KMS-11 (cell line): Measurements from ENCODE around the gene ABHD14A.

Experiments
- H2AFZ ChIP-seq: fragments of 200-600 bp; sonication (generic); 2 replicates; pipeline ENCODE4 v1.6.1; 2016; ENCODE audit warnings: antibody characterized with exemption, mixed run types, low read depth
- H3K27ac ChIP-seq: fragments of 200-600 bp; sonication (generic); 2 replicates; pipeline ENCODE4 v1.6.1; 2016; ENCODE audit warnings: mild to moderate bottlenecking, mixed run types
- H3K27me3 ChIP-seq: fragments of 200-600 bp; sonication (generic); 2 replicates; pipeline ENCODE4 v1.6.1; 2017; ENCODE audit warnings: mild to moderate bottlenecking, low read depth, mixed run types, moderate library complexity; ENCODE audit not compliant: insufficient read depth
- H3K36me3 ChIP-seq: fragments of 200-600 bp; sonication (generic); 2 replicates; pipeline ENCODE4 v1.6.1; 2017; ENCODE audit warnings: mild to moderate bottlenecking, mixed run types; ENCODE audit not compliant: insufficient read depth
- H3K4me1 ChIP-seq: fragments of 200-600 bp; sonication (generic); 2 replicates; pipeline ENCODE4 v1.6.1; 2016; ENCODE audit warnings: mild to moderate bottlenecking, low read depth, mixed run types; ENCODE audit not compliant: poor library complexity, severe bottlenecking
- H3K4me2 ChIP-seq: fragments of 200-600 bp; sonication (generic); 2 replicates; pipeline ENCODE4 v1.7.0; 2016; ENCODE audit warnings: mild to moderate bottlenecking, mixed run types
- H3K4me3 ChIP-seq: fragments of 200-600 bp; sonication (generic); IDR thresholded peaks from 2 replicates; pipeline ENCODE4 v1.6.1; 2017; ENCODE audit warnings: low read depth, low read length, mixed read lengths; ENCODE audit not compliant: insufficient read depth
- H3K79me2 ChIP-seq: fragments of 200-600 bp; sonication (generic); 2 replicates; pipeline ENCODE4 v1.6.1; 2016; ENCODE audit warnings: low read depth, mixed run types; ENCODE audit not compliant: insufficient read depth
- H3K9ac ChIP-seq: fragments of 200-600 bp; sonication (generic); 2 replicates; pipeline ENCODE4 v1.6.1; 2016; ENCODE audit warnings: mild to moderate bottlenecking, mixed run types
- H4K20me1 ChIP-seq: fragments of 200-600 bp; sonication (generic); 2 replicates; pipeline ENCODE4 v1.6.1; 2016; ENCODE audit warnings: mild to moderate bottlenecking, mixed run types; ENCODE audit not compliant: insufficient read depth
- CTCF ChIP-seq: fragments of 200-600 bp; sonication (generic); conservative IDR thresholded peaks from 2 replicates; pipeline ENCODE4 v1.6.1; 2017; ENCODE audit warnings: low read depth, mild to moderate bottlenecking, antibody characterized with exemption, low read length, moderate library complexity, mixed read lengths

Gene ABHD14A

GRCh38 chr3:52004163-52004787, 29.4 kb downstream of the ABHD14A start:
- TF ChIP-seq CTCF, result no peak
- H3K4me1 ChIP-seq, result no peaks in the 10 kb centered on the region
- no peak overlapping the region for H3K9ac ChIP-seq
- H3K4me3 ChIP-seq, result no peak overlapping the region
- H2AFZ ChIP-seq, result no peak overlapping the region
- H3K36me3 ChIP-seq, result no peaks in the 10 kb centered on the region
- H3K4me2 ChIP-seq, result no peak overlapping the region
- H3K27me3 ChIP-seq, result no peaks in the 10 kb centered on the region
- H3K79me2 ChIP-seq, result no peaks in the 10 kb centered on the region
- no peak overlapping the region for H3K27ac ChIP-seq
- no peaks in the 10 kb centered on the region for H4K20me1 ChIP-seq

GRCh38 chr3:52004906-52005395, 30.1 kb downstream of the ABHD14A start:
- no peak for TF ChIP-seq CTCF
- Histone ChIP-seq H3K27ac (no peak overlapping the region), H3K9ac (no peak overlapping the region), H3K4me2 (no peak overlapping the region), H4K20me1 (no peaks in the 10 kb centered on the region), H3K4me3 (no peak overlapping the region), H3K36me3 (no peaks in the 10 kb centered on the region), H2AFZ (no peak overlapping the region), H3K79me2 (no peaks in the 10 kb centered on the region), H3K27me3 (no peaks in the 10 kb centered on the region), H3K4me1 (no peaks in the 10 kb centered on the region)

- Histone ChIP-seq H3K9ac (no peak overlapping the region), H3K4me1 (no peaks in the 10 kb centered on the region), H2AFZ (no peak overlapping the region), H4K20me1 (no peaks in the 10 kb centered on the region), H3K27me3 (no peaks in the 10 kb centered on the region), H3K4me2 (no peak overlapping the region), H3K36me3 (no peaks in the 10 kb centered on the region), H3K27ac (no peak overlapping the region), H3K79me2 (no peaks in the 10 kb centered on the region), H3K4me3 (no peak overlapping the region)
- no peak for TF ChIP-seq CTCF
These were observed 30.7 kb downstream of the ABHD14A start for GRCh38 chr3:52005571-52005986.

- no peak overlapping the region for H3K9ac ChIP-seq
- H3K27ac ChIP-seq, result no peak overlapping the region
- no peak overlapping the region for H2AFZ ChIP-seq
- no peaks in the 10 kb centered on the region for H3K79me2 ChIP-seq
- H4K20me1 ChIP-seq, result no peaks in the 10 kb centered on the region
- no peaks in the 10 kb centered on the region for H3K4me1 ChIP-seq
- H3K27me3 ChIP-seq, result no peaks in the 10 kb centered on the region
- no peak for TF ChIP-seq CTCF
- no peak overlapping the region for H3K4me3 ChIP-seq
- no peaks in the 10 kb centered on the region for H3K36me3 ChIP-seq
- no peak overlapping the region for H3K4me2 ChIP-seq
These were observed 31.4 kb downstream of the ABHD14A start for GRCh38 chr3:52006017-52006819.
